GM19035 (cell line): Measurements from ENCODE around the gene HIGD2B.
A peak's percentile ranks its signal among the peaks of the same experiment; 100 is the strongest.
"Not testable (repeated sequence)": the region's sequence is repeated elsewhere in the genome, so short reads cannot be mapped to it uniquely, and the experiment has no call there.

Experiments used
- ATAC-seq: cut with Tn5 transposase; IDR thresholded peaks from one replicate; pipeline ENCODE4 v1.9.1; 2021; ENCODE audit not compliant: unreplicated experiment

Gene HIGD2B, protein sequence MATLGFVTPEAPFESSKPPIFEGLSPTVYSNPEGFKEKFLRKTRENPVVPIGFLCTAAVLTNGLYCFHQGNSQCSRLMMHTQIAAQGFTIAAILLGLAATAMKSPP

DNA sequence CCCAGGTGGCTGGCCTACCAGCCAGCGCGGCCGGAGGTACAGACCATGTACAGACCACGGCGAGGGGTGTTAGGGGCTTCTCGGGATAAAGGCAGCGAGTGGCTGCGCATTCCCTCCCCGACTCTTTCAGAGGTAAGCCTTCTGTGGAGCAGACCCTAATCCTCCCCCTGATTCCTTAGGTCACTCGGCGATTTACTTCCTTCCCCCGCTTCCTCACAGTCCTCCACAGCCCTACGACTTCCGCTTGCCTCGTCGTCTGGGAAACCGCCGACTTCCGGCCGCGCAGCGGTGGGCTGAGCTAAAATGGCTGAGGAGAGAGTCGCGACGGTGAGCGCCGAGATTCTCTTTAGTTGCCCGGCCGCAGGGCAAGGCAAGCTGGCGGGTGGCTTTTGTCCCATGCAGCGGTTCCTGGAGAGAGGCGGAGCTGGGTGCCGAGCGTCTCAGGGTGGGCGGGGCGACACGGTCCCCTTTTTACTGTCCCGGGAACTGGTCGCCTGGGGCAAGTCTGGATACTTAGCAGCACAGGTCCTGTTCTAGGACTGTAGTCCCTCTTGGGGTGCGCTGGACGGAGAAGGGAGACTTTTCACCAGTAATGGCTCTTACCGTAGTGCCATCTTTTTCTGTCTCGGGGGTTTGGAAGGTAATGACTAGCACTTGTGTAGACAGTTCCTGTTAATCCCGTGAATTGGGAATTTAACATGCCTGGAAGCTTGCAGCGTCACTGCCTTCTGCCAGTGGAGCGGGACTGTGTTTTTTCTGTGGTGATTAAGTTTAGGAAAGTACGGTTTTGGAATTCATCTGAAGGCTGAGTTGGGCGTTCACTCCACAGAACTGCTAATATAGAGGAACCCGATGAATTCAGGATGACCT, at the start of gene HIGD2B, which contains the start of gene BBS4:
TSS of gene HIGD2B (minus strand) at position 258 of the 870 bp plus-strand sequence. CDS start 9,808 bp downstream, outside the sequence.
TSS of gene BBS4 (plus strand) at position 283 of the 870 bp plus-strand sequence. CDS start at position 304, 21 bp downstream.
- ATAC-seq = peak; percentile 96

DNA sequence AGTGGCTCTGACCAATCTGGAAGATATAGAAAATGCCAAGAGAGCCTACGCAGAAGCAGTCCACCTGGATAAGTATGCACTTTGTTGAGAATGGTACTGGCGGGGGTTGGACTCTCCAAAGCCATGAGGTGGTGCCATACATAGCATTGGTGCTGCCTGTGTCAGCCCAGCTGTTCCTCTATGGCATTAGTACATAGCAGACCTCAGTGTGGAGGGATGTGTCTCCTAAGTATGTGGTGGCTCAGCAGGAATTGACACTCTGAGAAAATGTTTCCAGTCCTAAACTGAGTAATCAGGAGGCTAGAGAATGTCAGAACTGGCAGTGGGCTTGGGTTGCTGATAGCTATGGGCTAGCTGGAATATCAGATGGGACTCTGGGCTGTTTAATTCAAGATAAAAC, 49.1 kb upstream of the HIGD2B start:
- ATAC-seq = no peak

DNA sequence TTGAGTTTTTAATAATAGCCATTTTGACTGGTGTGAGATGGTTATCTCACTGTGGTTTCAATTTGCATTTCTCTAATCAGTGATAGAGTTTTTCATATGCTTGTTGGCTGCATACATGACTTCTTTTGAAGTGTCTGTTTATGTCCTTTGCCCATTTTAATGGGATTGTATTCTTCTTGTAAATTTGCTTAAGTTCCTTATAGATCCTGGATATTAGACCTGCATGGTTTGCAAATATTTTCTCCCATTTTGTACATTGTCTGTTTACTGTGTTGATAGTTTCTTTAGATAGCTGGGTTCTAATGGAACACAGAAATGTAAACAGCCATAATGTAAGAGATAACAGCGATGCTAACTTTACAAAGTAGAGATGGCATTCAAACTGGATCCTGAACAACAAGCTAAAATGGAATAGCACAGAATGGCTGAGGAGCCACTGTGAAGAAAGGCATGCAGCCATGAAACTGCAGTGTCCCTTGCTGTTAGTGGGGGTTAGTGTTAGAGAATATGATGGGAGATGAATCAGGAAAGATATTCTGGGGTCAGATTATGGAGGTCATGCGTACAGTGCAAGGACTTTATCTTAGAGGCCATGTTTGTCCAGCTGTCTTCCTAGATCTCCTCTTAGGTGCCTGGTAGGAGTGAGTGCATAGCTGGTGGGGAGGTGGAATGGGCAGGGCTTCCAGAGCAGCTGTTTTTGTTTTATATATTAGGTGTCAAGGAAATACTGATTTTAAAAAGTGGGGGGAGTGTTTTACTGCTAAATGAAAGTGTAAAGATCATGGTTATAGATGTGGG, 48.2 kb upstream of the HIGD2B start:
- ATAC-seq = no peak

DNA sequence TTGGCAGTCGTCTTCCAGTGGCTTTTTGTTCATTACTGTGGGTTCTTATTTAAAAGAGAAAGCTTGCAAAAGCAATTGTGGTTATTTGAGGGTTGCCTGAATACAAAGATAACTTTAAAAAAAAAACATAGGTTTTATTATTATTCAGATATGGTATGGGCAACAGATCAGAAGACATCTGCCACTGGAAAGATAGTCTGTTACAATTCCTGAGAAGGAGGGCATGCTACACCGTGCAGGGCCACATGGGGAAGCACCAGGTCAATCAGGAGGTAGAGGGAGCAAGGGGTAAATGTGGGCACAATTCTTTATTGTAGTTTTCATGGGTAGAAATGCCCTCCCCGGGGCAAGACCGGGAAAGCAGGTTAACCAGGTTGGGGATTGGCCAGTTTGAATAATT, 46.5 kb upstream of the HIGD2B start:
- ATAC-seq = no peak

DNA sequence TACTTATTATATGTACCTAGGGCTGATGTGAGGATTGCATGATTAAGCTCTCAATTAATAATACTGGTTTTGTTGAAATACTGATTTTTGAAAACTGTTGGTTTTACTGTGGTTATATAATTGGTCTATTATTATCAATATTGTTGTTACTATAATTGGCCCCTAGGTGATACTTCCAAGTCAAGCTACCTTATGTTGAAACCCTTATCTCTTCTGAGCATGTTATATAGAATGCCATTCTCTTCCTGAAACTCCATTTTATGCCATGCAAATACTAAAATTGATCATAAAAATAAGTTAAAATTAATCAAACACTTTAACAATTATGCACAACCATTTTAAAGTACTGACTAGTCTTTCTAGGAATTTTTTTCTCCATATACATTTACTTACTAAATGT, 46.1 kb upstream of the HIGD2B start:
- ATAC-seq = no peak

DNA sequence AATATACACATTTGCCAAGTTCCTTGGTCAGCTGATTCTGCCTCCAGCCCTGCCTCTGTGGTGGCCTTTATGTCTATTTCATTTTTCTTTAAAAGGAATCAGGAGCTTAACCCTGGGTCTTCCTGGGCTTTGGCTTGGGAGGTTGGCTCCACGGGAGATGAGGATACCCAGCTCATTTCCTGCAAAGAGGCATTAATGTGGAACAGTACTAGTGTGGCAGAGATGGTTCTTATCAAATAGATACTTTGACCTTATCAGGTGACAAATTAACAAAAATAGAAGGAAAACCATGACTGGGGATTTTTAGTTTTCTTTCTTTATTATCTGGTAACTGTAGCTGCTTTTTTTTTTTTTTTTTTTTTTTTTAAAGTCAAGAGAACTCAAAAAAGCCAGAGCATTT, 42.8 kb upstream of the HIGD2B start:
- no peak for ATAC-seq

DNA sequence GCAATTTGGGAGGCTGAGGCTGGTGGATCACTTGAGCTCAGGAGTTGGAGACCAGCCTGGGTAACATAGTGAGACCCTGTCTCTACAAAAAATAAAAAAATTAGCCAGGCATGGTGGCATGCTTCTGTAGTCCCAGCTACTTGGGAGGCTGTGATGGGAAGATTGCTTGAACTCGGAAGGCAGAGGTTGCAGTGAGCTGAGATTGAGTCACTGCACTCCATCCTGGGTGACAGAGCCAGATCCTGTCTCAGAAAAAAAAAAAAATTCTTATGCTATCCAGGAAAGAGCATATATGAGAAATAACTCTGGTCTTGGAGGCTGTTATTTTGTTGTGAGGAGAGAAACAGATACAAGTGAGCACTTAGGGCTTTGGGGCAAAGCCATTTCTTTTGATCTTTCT, 42.3 kb upstream of the HIGD2B start:
- ATAC-seq = not testable (repeated sequence)

DNA sequence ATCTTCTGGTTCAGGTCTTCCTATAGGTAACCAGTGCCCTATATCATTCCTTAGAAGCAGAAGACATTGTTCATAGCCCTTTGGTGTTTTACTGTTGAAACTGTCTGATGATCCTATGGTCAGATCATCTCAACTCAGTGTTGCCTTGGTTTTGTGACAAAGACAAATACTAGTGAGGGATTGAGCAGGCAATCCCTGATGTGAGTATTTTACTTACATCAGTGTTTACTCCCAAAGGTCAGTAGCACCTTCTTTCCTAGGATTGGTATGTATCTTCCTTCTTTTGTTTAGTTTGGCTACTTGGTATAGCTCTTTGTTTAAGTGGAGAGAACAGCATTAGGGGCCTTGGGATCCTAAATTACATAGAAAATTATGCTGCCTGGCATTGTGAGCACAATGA, 41.2 kb upstream of the HIGD2B start:
- ATAC-seq = no peak

DNA sequence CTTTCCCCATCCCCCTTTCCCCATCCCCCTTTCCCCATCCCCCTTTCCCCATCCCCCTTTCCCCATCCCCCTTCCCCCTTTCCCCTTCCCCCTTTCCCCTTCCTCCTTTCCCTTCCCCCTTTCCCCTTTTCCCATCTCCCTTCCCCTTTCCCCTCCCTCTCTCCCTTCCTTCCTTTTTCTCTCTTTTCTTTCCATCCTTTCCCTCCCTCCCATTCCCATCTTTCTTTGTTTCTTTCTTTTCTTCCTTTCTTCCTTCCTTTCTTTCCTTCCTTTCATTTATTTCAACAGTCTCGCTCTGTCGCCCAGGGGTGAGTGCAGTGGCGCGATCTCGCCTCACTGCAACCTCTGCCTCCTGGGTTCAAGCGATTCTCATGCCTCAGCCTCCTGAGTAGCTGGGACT, 39.9 kb upstream of the HIGD2B start:
- ATAC-seq = not testable (repeated sequence)

DNA sequence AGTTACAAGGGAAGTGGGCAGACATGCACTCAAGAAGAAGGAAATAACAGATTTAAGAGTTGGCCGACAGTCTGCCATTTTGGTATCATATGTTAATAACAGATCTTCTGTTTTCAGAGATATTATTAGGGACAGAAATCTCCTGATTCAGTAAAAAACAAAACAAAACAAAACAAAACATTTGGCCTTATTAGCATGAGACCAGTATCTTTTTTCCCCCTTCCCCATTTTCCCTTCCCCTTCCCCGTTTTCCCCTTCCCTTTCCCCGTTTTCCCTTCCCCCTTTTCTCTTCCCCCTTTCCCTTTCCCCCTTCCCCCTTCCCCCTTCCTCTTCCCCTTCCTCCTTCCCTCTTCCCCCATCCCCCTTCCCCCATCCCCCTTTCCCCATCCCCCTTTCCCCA, 39.5 kb upstream of the HIGD2B start:
- ATAC-seq = no peak

DNA sequence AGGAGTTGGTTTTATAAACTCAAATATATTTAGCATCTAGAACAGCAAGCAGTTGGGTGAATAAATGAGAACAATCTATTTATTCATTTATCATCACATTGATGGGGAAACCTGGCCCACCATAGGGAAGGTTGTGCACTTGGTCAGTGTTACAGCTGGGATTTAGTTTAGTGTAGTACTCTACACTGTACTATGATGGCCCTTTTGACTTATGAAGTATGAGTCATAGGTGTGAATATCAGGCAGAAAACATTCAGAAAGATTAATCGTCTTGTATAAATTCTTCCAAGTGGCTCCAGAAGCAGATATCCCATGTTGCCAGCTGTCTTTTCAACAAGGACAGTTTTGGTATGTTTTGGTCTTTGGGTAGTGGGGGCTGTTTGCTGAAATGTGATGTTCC, 38.0 kb upstream of the HIGD2B start:
- no peak for ATAC-seq

DNA sequence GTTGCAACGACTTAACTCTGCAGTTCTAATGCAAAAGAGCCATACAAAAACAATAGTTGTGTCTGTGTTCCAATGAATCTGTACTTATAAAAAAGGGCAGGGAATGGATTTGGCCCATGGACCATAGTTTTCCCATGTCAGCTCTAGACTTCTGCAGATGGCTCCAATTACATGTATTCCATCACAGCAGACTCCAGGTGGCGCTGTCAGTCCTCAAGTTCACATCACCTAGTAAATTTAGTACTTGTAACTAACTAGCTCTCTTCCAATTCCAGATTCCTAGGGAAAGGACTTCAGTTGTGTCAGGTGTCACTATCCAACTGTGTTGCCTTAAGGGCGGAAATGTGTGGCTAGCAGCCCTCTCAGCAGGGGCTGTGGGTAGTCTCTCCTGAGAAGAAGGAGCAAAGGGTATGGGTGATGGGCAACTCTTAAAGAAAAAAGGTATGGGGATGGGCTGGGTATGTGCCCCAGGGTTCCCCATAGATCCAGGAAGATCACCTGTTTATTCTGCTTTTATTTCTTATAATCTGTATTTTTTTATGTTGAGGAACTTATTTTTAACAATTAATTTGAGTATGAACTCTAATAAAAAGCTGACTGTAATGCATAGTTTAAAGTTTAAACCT, 36.2 kb upstream of the HIGD2B start:
- ATAC-seq = no peak

DNA sequence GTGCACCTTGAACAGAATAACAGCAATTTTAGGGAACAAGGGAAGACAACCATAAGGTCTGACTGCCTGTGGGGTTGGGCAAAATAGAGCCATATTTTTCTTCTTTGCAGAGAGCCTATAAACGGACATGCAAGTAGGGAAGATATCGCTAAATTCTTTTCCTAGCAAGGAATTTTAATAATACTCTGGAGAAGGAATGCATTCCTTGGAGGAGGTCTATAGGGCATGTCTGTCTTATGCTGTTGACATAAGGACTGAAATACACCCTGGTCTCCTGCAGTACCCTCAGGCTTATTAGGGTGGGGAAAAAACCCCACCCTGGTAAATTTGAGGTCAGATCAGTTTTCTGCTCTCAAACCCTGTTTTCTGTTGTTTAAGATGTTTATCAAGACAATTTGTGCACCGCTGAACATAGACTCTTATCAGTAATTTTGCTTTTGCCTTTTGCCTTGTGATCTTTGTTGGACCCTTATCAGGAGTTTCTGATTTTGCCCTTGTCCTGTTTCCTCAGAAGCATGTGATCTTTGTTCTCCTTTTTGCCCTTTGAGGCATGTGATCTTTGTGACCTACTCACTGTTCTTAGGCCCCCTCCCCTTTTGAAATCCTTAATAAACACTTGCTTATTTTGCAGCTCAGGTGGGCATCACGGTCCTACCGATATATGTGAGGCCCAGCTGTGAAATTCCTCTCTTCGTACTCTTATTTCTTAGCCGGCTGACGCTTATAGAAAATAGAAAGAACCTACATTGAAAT, 22.7 kb upstream of the HIGD2B start:
- not testable (repeated sequence) for ATAC-seq

DNA sequence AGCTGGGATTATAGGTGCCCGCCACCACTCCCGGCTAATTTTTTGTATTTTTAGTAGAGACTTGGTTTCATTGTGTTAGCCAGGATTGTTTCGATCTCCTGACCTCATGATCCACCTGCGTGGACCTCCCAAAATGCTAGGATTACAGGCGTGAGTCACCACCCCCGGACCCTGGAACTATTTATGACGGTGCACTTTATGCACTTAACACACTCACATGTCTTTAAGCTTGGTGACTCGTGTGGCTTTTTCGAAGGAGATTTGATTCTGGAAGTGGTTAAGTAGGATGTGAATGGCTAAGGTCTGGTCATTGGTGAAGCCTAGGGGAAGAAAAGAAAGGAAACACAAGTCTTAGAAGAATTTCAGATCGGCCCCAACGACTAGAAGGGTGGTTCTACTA, 20.3 kb upstream of the HIGD2B start:
- no peak for ATAC-seq

DNA sequence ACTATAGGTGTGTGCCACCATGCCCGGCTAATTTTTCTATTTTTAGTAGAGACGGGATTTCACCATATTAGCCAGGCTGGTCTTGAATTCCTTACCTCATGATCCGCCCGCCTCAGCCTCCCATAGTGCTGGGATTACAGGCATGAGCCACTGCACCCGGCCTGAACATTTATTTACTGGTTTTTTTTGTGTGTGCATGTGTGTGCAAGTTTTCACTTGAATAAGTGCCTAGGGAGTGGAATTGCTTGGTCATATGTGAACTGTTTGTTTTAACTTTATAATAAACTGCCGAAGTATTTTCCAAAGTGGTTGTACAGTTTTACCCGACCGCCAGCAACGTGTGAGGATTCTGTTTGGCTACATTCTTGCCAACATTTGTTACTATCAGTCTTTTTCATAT, 14.1 kb upstream of the HIGD2B start:
- no peak for ATAC-seq

DNA sequence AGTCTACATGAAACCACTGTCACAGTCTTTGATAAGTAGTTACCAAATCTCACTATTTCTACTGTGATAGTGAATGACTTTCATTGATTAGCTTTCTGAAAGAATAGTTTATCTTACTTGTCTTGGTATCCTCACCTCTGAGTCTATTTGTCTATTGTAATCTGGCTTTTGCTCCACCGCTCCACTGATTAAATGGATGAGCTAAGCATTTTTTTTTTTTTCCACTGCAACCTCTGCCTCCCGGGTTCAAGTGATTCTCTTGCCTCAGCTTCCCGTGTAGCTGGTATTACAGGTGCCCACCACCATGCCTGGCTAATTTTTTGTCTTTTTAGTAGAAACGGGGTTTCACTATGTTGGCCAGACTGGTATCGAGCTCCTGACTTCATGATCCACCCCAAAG, 13.0 kb upstream of the HIGD2B start:
- ATAC-seq = no peak

DNA sequence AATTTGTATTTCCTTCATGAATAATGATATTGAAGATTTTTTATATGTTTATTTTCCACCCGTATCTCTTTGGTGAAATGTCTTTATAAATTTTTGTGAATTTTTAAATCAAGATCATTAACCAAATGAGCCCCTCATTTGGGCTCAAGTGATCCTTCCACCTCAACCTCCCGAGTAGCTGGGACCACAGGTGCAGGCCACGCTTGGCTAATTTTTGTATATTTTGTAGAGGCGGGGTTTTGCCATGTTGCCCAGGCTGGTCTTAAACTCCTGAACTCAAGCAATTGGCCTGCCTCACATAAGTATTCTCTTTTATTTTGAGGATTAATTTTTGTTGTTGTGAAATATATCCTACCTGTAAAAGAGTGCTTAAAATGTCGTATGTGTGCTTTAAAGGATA, 5.0 kb upstream of the HIGD2B start:
- ATAC-seq = no peak

DNA sequence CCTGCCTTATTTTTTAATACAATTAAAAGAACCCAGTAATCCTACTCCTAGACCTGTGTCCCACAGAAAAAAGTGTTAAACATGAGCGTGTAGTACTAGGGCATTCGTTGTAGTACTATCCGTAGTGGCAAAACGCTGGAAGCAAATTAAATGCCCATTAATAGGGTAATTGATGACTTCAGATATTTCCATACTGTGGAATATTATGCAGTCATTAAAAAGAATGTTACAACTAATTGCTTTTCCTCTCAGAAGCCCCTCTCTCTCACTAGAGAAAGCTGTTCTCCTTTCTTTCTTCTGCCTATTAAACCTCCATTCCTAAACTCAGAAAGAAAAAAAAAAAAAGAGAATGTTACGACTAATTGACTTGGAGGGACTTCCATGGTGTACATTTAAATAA, 2.7 kb upstream of the HIGD2B start:
- ATAC-seq = no peak

DNA sequence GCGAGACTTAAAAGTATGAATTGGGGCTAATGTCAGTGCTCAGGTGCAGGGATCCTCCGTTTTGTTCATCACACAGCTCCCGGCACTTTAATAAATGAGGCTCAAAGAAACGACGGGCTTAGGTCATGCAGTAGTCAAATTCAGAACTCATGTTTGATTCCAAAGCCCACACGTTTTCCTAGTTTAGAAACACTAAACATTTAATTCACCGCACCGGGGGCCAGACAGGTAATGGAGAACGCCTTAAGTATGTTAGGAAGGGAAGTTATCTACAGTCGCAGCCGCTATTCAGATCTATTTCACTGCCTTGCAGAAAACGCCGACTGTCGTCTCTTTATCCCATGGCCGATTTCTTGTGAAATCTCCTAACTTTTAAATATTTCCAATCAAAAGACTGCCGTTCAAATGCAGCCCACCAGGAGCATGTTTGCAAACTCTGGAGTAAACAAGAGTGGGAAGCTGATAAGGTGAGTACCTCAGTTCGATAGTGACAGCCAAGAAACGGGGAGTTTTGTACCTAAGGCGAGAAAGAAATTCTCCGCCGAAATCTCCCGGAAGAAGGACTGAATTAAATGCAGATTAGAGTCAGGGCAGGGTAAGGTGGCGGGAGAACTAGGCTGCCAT, 569 bp downstream of the HIGD2B start:
- ATAC-seq = peak; percentile 7

DNA sequence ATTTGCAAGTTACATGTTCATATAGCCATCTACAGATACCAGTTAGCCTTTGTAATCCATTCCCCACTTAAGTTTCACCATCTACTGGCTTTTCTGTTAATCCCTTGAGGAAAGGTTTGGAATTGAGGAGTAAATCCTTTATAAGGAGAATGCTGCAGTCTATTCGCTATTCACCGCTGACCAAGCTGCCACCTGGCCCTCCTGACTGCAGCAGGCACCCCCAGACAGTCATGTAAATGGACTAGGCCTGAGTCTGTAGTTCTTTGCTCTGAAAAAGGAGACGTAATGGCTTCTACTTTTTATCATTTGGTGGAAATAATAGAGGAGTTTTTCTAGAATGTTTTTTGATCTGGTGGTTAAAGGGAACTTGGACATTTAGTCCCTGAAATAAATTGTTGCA, 3.2 kb downstream of the HIGD2B start:
- ATAC-seq = no peak
